Mucosa of stomach (tissue), 1 donor: Measurements from ENCODE around the gene EXD2.
"Not testable (repeated sequence)": the region's sequence is repeated elsewhere in the genome, so short reads cannot be mapped to it uniquely, and the experiment has no call there.

Source experiments
- H3K27me3 ChIP-seq: one replicate; pipeline ENCODE4 v1.7.0; 2013; ENCODE audit warnings: mild to moderate bottlenecking, low read length; ENCODE audit not compliant: control insufficient read depth, insufficient read depth
- H3K36me3 ChIP-seq: one replicate; pipeline ENCODE4 v1.7.0; 2013; ENCODE audit warnings: low read length; ENCODE audit not compliant: control insufficient read depth, insufficient read depth
- H3K4me1 ChIP-seq: one replicate; pipeline ENCODE4 v1.7.0; 2013; ENCODE audit warnings: mild to moderate bottlenecking, low read length; ENCODE audit not compliant: control insufficient read depth, insufficient read depth
- H3K4me3 ChIP-seq: one replicate; pipeline ENCODE4 v1.7.0; 2013; ENCODE audit warnings: low read length
- H3K9ac ChIP-seq: one replicate; pipeline ENCODE4 v1.7.0; 2013; ENCODE audit warnings: mild to moderate bottlenecking, low read length, moderate library complexity
- H3K9me3 ChIP-seq: one replicate; pipeline ENCODE4 v1.7.0; 2013; ENCODE audit warnings: mild to moderate bottlenecking, low read length, moderate library complexity; ENCODE audit not compliant: control insufficient read depth
- donor health status: Pancreatic carcinoma.

Gene EXD2

DNA sequence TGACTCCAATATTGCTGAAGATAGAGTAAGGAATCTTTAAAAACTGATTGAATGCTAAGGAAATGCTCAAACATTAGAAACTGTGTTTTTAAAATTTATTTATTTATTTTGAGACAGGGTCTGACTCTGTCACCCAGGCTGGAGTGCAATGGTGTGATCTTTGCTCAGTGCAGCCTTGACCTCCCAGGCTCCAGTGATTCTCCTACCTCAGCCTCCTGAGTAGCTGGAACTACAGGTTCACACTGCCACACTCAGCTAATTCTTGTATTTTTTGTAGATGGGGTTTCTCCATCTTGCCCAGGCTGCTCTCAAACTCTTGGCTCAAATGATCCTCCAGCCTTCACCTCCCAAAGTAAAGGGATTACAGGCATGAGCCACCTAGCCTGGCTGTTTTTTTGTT lies 35.1 kb upstream of the EXD2 start:
- H3K36me3 ChIP-seq = no peaks in the 10 kb centered on the region
- no peak overlapping the region for H3K9ac ChIP-seq
- no peaks in the 10 kb centered on the region for H3K9me3 ChIP-seq
- peaks cover 5% of the 10 kb centered on the region for H3K4me1 ChIP-seq
- no peak overlapping the region for H3K4me3 ChIP-seq
- H3K27me3 ChIP-seq = peaks cover 3% of the 10 kb centered on the region

DNA sequence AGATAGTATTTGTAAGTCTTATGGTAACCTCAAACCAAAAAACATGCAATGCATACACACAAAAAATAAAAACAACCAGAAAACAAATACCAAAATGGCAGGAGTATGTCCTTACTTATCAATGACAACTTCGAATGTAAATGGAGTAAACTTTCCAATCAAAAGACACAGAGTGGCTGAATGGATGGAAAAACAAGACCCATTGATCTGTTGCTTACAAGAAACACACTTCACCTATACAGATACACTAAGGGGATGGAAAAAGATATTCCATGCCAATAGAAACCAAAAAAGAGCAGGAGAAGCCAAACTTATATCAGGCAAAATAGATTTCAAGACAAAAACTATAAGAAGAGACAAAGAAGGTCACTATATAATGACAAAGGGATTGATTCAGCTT lies 29.7 kb upstream of the EXD2 start:
- Histone ChIP-seq H3K9ac (no peak overlapping the region), H3K4me3 (no peak overlapping the region), H3K27me3 (no peaks in the 10 kb centered on the region), H3K36me3 (no peaks in the 10 kb centered on the region), H3K9me3 (peaks cover 4% of the 10 kb centered on the region), H3K4me1 (no peaks in the 10 kb centered on the region)

GRCh38 chr14:69165787-69166186 lies 25.5 kb upstream of the EXD2 start:
- not testable (repeated sequence) for H3K4me1 ChIP-seq, H3K9me3 ChIP-seq, H3K4me3 ChIP-seq, H3K9ac ChIP-seq, H3K27me3 ChIP-seq, H3K36me3 ChIP-seq

GRCh38 chr14:69170839-69171238 lies 20.5 kb upstream of the EXD2 start:
- no peak overlapping the region for H3K9ac ChIP-seq
- H3K36me3 ChIP-seq = no peaks in the 10 kb centered on the region
- no peaks in the 10 kb centered on the region for H3K9me3 ChIP-seq
- H3K27me3 ChIP-seq = no peaks in the 10 kb centered on the region
- no peaks in the 10 kb centered on the region for H3K4me1 ChIP-seq
- H3K4me3 ChIP-seq = no peak overlapping the region

- H3K4me1 ChIP-seq = no peaks in the 10 kb centered on the region
- H3K9me3 ChIP-seq = no peaks in the 10 kb centered on the region
- no peaks in the 10 kb centered on the region for H3K36me3 ChIP-seq
- no peak overlapping the region for H3K9ac ChIP-seq
- no peak overlapping the region for H3K4me3 ChIP-seq
- H3K27me3 ChIP-seq = no peaks in the 10 kb centered on the region
Measured at GRCh38 chr14:69171569-69171968, 19.7 kb upstream of the EXD2 start.

- no peak overlapping the region for H3K4me3 ChIP-seq
- no peaks in the 10 kb centered on the region for H3K4me1 ChIP-seq
- no peaks in the 10 kb centered on the region for H3K36me3 ChIP-seq
- no peak overlapping the region for H3K9ac ChIP-seq
- H3K27me3 ChIP-seq = no peaks in the 10 kb centered on the region
- no peaks in the 10 kb centered on the region for H3K9me3 ChIP-seq
Measured at GRCh38 chr14:69175130-69175529, 16.2 kb upstream of the EXD2 start.

DNA sequence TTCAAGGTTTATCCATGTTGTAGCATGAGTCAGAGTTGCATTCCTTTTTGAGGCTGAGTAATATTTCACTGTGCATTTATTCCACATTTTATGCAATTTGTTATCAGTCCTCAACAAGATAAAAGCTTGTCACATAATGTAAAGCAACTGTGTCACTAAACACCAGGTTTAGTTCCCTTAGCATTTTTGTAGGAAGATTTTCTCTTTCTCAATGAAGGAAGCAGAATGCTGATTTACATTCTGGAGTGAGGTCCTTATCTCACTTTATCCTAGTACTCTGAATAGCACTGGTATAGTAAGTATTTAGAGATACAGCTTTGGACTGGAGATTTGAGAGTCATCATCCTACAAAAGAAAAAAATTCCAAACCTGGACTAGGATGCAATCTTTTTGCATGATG lies 9.8 kb upstream of the EXD2 start:
- Histone ChIP-seq H3K27me3 (no peaks in the 10 kb centered on the region), H3K4me3 (no peak overlapping the region), H3K4me1 (no peaks in the 10 kb centered on the region), H3K36me3 (no peaks in the 10 kb centered on the region), H3K9ac (no peak overlapping the region), H3K9me3 (no peaks in the 10 kb centered on the region)

- not testable (repeated sequence) for H3K9ac ChIP-seq, H3K36me3 ChIP-seq, H3K27me3 ChIP-seq, H3K4me1 ChIP-seq, H3K9me3 ChIP-seq, H3K4me3 ChIP-seq
Measured at GRCh38 chr14:69182580-69182979, 8.7 kb upstream of the EXD2 start.

- Histone ChIP-seq H3K36me3 (no peaks in the 10 kb centered on the region), H3K9me3 (no peaks in the 10 kb centered on the region), H3K4me3 (no peak overlapping the region), H3K4me1 (no peaks in the 10 kb centered on the region), H3K9ac (no peak overlapping the region), H3K27me3 (no peaks in the 10 kb centered on the region)
Measured at GRCh38 chr14:69183735-69184134, 7.6 kb upstream of the EXD2 start.

DNA sequence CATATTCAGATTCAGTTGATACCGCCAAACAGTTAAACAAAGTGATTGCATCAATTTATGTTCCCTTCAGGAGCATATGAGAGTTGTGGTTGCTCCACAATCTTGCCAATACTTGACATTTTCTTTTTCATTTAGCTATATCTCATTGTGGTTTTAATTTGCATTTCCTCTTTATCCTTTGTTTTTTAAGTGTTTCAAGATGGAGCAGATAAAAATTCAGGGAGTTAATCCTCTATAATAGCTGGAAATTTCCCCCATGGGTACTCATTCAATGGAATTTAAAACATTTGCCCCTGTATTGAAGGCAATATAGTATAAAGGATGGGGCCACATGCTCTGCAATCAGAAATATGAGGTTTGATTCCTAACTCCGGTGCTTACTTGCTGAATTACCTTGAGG lies 1.1 kb upstream of the EXD2 start:
- Histone ChIP-seq H3K9ac (no peak overlapping the region), H3K4me1 (no peaks in the 10 kb centered on the region), H3K9me3 (no peaks in the 10 kb centered on the region), H3K36me3 (no peaks in the 10 kb centered on the region), H3K27me3 (no peaks in the 10 kb centered on the region), H3K4me3 (no peak overlapping the region)

DNA sequence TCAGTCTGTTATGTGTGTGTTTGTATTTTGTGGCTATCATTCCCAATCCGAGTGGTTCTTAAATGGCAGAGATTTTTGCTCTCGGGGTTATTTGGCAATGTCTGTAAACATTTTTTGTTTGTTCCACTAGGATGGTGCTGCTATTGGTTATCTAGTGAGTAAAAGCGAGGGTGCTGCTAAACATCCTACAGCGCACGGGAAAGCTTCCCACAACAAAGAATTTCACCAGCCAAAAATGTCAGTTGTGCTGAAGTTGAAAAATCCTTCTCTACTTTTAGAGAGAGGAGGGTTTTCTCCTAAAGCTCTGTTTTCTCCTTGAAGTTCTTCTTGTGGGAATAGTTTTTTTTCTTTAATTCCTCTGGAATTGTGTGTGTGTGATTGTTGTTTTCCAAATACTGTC lies 2.4 kb downstream of the EXD2 start:
- H3K4me3 ChIP-seq = no peak overlapping the region

DNA sequence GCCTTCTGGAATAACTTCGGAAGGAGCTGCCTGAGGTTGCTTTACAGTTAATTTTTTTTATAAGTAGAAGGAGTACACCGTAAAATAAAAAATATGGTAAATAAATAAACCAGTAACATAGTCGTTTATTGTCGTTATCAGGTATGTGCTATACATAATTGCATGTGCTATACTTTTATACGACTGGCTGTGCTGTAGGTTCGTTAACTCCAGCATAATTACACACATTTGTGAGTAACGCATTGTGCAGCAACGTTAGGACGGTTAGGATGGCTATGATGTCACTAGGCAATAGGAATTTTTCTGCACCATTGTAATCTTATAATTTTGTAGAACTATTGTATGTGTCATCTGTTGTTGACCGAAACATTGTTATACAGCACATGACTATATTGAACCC lies 8.5 kb downstream of the EXD2 start:
- no peaks in the 10 kb centered on the region for H3K27me3 ChIP-seq
- H3K9ac ChIP-seq = no peak overlapping the region
- no peaks in the 10 kb centered on the region for H3K36me3 ChIP-seq
- no peaks in the 10 kb centered on the region for H3K9me3 ChIP-seq
- no peak overlapping the region for H3K4me3 ChIP-seq
- H3K4me1 ChIP-seq = no peaks in the 10 kb centered on the region

More for the DNA sequence above, 2.4 kb downstream of the EXD2 start:
- Histone ChIP-seq H3K36me3 (no peaks in the 10 kb centered on the region), H3K9ac (no peak overlapping the region), H3K4me1 (no peaks in the 10 kb centered on the region), H3K27me3 (no peaks in the 10 kb centered on the region), H3K9me3 (no peaks in the 10 kb centered on the region)

DNA sequence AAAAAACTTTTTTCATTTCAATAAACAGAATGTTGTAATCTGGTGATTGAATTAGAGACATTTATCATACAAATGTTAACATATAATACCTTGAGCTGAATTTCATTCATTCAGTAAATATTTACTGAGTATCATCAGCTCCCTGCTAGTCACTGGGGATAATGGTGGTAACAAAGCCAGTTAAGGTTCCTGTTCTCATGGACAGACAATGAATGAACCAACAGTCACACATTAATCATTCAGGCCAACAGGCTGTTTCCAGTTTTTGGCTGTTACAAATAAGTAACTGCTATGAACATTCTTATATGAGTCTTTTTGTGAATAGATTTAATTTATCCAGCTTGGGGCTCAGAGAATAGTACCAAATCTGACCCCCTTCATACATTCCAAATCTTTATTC lies 13.5 kb downstream of the EXD2 start:
- H3K4me1 ChIP-seq = no peaks in the 10 kb centered on the region
- no peak overlapping the region for H3K9ac ChIP-seq
- no peaks in the 10 kb centered on the region for H3K9me3 ChIP-seq
- no peaks in the 10 kb centered on the region for H3K36me3 ChIP-seq
- no peaks in the 10 kb centered on the region for H3K27me3 ChIP-seq
- no peak overlapping the region for H3K4me3 ChIP-seq
